GM12878 (cell line): ENCODE data around the gene KCNJ3. TPM values are rescaled to one million over a fixed set of nuclear protein-coding genes. Genes with fewer than 3 reads are reported as not detected.
A peak's percentile ranks its signal among the peaks of the same experiment; 100 is the strongest.

Experiments
- ATAC-seq: fragments of 200-7000 bp; cut with Tn5 transposase; 3 replicates; pipeline ENCODE4 v1.9.1; 2020; ENCODE audit warnings: mild to moderate bottlenecking, moderate library complexity
- BruUV-seq: library from RNA; stranded (reverse); fragments of 400-500 nt; replicated peaks from 2 replicates; lab custom pipeline; 2021; lab: Mats Ljungman, UMichigan
- CTCF ChIA-PET: fragments of 300-600 bp; sonication (Branson Sonifier 250); formaldehyde crosslinking; extraction: SDS; loops from one replicate; lab custom pipeline; 2021; ENCODE audit warnings: inconsistent platforms; lab: Yijun Ruan, JAX
- POLR2A ChIA-PET: fragments of 350-600 bp; formaldehyde crosslinking; extraction: SDS; loops from one replicate; lab custom pipeline; 2021; ENCODE audit warnings: inconsistent platforms; lab: Charles Lee
- RAD21 ChIA-PET: fragments of 300-600 bp; sonication (Branson Sonifier 250); formaldehyde crosslinking; loops from one replicate; lab custom pipeline; 2023; ENCODE audit warnings: antibody characterized with exemption; ENCODE audit not compliant: unreplicated experiment; lab: Charles Lee
- SMC1A ChIA-PET: fragments of 300-600 bp; sonication (Branson Sonifier 250); formaldehyde crosslinking; loops from one replicate; lab custom pipeline; 2023; ENCODE audit not compliant: unreplicated experiment, uncharacterized antibody; lab: Charles Lee
- DNase-seq: peaks from one replicate; pipeline ENCODE4 v3.0.0-alpha.2; 2011; ENCODE audit warnings: low read depth, low spot score
- FAIRE-seq: peaks from 3 replicates; lab custom pipeline; 2011; peaks lifted over from hg19 to GRCh38; lab: Jason Lieb, UNC
- H2AFZ ChIP-seq: 2 replicates; pipeline ENCODE4 v1.6.0; 2011; ENCODE audit warnings: low read depth, low read length, control low read depth; ENCODE audit not compliant: control insufficient read depth
- H3K27ac ChIP-seq: 2 replicates; pipeline ENCODE4 v1.5.1; 2011; ENCODE audit warnings: control low read depth; ENCODE audit not compliant: control insufficient read depth, insufficient read depth
- H3K27me3 ChIP-seq, 2 experiments: replicated peaks in 1 of 2; 2 replicates each; pipeline versions ENCODE4 v1.6.0 to v1.6.1; 2011; ENCODE audit warnings: low read length in 1 of 2; ENCODE audit not compliant: control insufficient read depth in 2 of 2, insufficient read depth in 2 of 2
- H3K36me3 ChIP-seq, 2 experiments: 2 replicates each; pipeline ENCODE4 v1.5.1; 2011; ENCODE audit warnings: low read length in 1 of 2; ENCODE audit not compliant: control insufficient read depth in 2 of 2, insufficient read depth in 2 of 2
- H3K4me1 ChIP-seq: 2 replicates; pipeline ENCODE4 v1.6.1; 2011; ENCODE audit warnings: mild to moderate bottlenecking, low read length, moderate library complexity, mixed read lengths; ENCODE audit not compliant: control insufficient read depth, insufficient read depth
- H3K4me2 ChIP-seq: 2 replicates; pipeline ENCODE4 v1.6.0; 2011; ENCODE audit warnings: control low read depth; ENCODE audit not compliant: control insufficient read depth, insufficient read depth
- H3K4me3 ChIP-seq: fragments of 200-600 bp; sonication (generic); 2 replicates; pipeline ENCODE4 v1.5.1; 2016
- H3K79me2 ChIP-seq: 2 replicates; pipeline ENCODE4 v1.6.0; 2011; ENCODE audit warnings: low read length; ENCODE audit not compliant: control insufficient read depth, insufficient read depth
- H3K9ac ChIP-seq: 2 replicates; pipeline ENCODE4 v1.8.0; 2011; ENCODE audit warnings: low read length, control low read depth, mixed read lengths; ENCODE audit not compliant: control insufficient read depth, insufficient read depth
- H3K9me3 ChIP-seq: replicated peaks from 3 replicates; pipeline ENCODE4 v1.5.1; 2011; ENCODE audit warnings: mild to moderate bottlenecking, low read length; ENCODE audit not compliant: control insufficient read depth, insufficient read depth
- H4K20me1 ChIP-seq: 2 replicates; pipeline ENCODE4 v1.6.0; 2011; ENCODE audit not compliant: control insufficient read depth, insufficient read depth
- ATF7 ChIP-seq: fragments of 450-650 bp; IDR thresholded peaks from 2 replicates; pipeline ENCODE4 v1.6.1; 2016; ENCODE audit warnings: low read depth, mild to moderate bottlenecking
- CEBPB ChIP-seq, 2 experiments: fragments of 150-350 bp in 1 of 2; IDR thresholded peaks; 2 replicates each; pipeline ENCODE4 v1.6.1; 2012 to 2014; ENCODE audit warnings: low read depth in 2 of 2, low read length in 2 of 2, borderline replicate concordance in 1 of 2, inconsistent platforms in 1 of 2
- ETV6 ChIP-seq, 2 experiments: fragments of 450-650 bp in 1 of 2; IDR thresholded peaks in 1 of 2; conservative IDR thresholded peaks in 1 of 2; 2 replicates each; pipeline ENCODE4 v1.6.1; 2014; ENCODE audit warnings: antibody characterized with exemption in 1 of 2, borderline replicate concordance in 1 of 2, low read depth in 1 of 2, mild to moderate bottlenecking in 1 of 2, moderate library complexity in 1 of 2
- FOS ChIP-seq: IDR thresholded peaks from 3 replicates; pipeline ENCODE4 v1.6.1; 2011; ENCODE audit warnings: borderline replicate concordance; ENCODE audit not compliant: insufficient read length; ENCODE audit errors: extremely low read depth
- JUNB ChIP-seq: IDR thresholded peaks from 2 replicates; pipeline ENCODE4 v1.6.1; 2016; ENCODE audit warnings: antibody characterized with exemption, mild to moderate bottlenecking
- MEF2B ChIP-seq: fragments of 450-650 bp; IDR thresholded peaks from 2 replicates; pipeline ENCODE4 v1.6.1; 2018; ENCODE audit warnings: mild to moderate bottlenecking, moderate library complexity; ENCODE audit not compliant: partially characterized antibody, poor library complexity, severe bottlenecking
- RAD21 ChIP-seq: IDR thresholded peaks from 2 replicates; pipeline ENCODE4 v1.6.1; 2011; ENCODE audit warnings: mild to moderate bottlenecking, low read depth, low read length, moderate library complexity; ENCODE audit not compliant: insufficient read depth
- SUPT20H ChIP-seq: IDR thresholded peaks from 2 replicates; pipeline ENCODE4 v1.6.1; 2011; ENCODE audit warnings: low read depth, mild to moderate bottlenecking, low read length, moderate library complexity, borderline replicate concordance; ENCODE audit not compliant: control insufficient read depth
- YY1 ChIP-seq: IDR thresholded peaks from 2 replicates; pipeline ENCODE4 v1.6.1; 2011; ENCODE audit warnings: low read depth, mild to moderate bottlenecking, low read length
- ZBTB40 ChIP-seq: fragments of 450-650 bp; IDR thresholded peaks from 2 replicates; pipeline ENCODE4 v1.6.1; 2016; ENCODE audit warnings: mild to moderate bottlenecking, moderate library complexity, borderline replicate concordance
- WGBS: methylation state at CpG from one replicate; pipeline ENCODE4 v1.1.6; 2016; ENCODE audit warnings: low lambda C conversion rate; ENCODE audit not compliant: insufficient replicate concordance, insufficient coverage; ENCODE audit errors: missing lambda C conversion rate; 5-methylcytosine and 5-hydroxymethylcytosine counted together
- in situ Hi-C: fragments of 300-500 bp; cut with MboI; formaldehyde crosslinking; loops from 9 replicates; pipeline ENCODE4 v1.14.3; 2018; ENCODE audit warnings: mixed read lengths
- intact Hi-C: fragments of 100-400 bp; cut with micrococcal nuclease; formaldehyde crosslinking; loops from one replicate; pipeline ENCODE4 v1.14.2; 2022; ENCODE audit not compliant: unreplicated experiment
- polyA plus RNA-seq, 11 experiments: library from polyadenylated mRNA; depleted of rRNA in 4 of 11; unstranded in 6 of 11; stranded (reverse) in 5 of 11; fragments of >200 nt; fragmentation: Nextera tagmentation in 4 of 11; fragmentation: Illumina TruSeq in 1 of 11; extraction: Ambion mirVana in 4 of 11; extraction: Trizol in 1 of 11; gene quantifications; 1 replicate in 1 of 11; 2 replicates in 10 of 11; pipeline versions ENCODE4 v1.2.1 to v1.2.3, GENCODE V29; 2011 to 2016; ENCODE audit warnings: inconsistent platforms in 2 of 11, missing spikeins in 2 of 11, low read depth in 1 of 11
- total RNA-seq, 4 experiments: library from RNA; depleted of rRNA in 3 of 4; stranded (reverse); fragments of >200 nt in 3 of 4; fragmentation: Illumina TruSeq in 1 of 4; extraction: Trizol in 1 of 4; gene quantifications; 2 replicates each; pipeline versions ENCODE4 v1.2.1 to v1.2.3, GENCODE V29; 2013 to 2021
- TF ChIP-seq, protein P1 (sequence below): fragments of 450-650 bp; IDR thresholded peaks from 2 replicates; pipeline ENCODE4 v1.6.1; 2018; ENCODE audit warnings: mild to moderate bottlenecking, low read depth, moderate library complexity; ENCODE audit not compliant: partially characterized antibody

Gene KCNJ3
- total and polyA plus RNA-seq, 10 of the 15 experiments (the other 5 are each of a cell fraction or from before 2014, with no cell fraction given), result 0.01 to 1.1 (median 0.04) TPM; not detected in 6

DNA sequence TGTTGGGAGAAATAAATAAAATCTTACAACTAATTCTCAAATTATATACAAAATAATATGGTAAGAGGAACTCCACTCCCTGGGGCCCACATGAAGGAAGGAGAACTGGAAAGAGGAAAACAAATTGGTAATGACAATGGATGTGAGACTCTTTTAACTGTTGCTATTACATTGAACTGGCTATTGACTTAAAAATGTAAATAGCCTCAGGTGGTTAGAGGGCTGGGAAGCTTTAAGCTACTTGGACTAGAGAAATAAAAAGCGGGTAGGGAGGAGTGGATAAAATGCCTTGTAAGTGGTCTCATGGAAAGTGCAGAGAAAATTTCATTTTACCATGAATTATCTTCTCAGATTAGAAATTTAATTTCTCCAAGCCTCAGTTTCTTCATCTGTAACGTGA, 64.1 kb downstream of the KCNJ3 start (continued):
- no peak for TF ChIP-seq ZBTB40
- TF ChIP-seq SUPT20H, result no peak
- no peak for TF ChIP-seq ETV6 (conservative IDR thresholded peaks at IDR 0.05 in 1 of 2, IDR thresholded peaks at IDR 0.05 in 1 of 2; ENCODE audit: borderline replicate concordance in 1 of 2, low read depth in 1 of 2)
- no peak for TF ChIP-seq YY1
- no peak for TF ChIP-seq ATF7

DNA sequence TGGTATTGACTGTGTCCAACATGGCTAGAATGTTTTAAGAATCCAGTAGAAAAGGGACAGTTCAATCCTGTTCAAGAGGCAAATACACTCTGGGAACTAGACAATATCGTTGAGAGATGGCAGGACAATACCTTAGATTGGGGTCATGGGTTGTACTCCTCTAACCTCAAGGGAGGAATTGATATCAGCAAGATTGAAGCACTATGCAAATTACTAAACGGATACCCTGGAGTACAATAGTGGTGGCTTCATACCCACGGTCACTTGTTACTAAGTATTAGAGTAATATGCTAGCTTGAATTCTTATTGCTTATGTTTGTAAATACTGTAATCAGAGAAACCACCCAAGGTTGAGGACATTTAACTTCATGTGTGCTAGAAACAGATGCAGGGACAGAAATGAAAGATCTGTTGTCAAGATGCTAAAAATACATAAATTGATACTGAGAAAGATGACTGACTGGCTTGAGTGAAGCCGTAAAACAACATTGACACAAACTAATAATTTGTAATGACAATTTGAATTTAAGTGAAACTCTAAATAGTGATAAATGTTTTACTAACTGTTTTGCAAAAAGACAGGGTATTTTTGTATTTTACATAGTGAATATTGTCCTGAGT, 73.3 kb downstream of the KCNJ3 start:
- ATAC-seq (peak; percentile 21; the same call in 2 of the 3 replicates), DNase-seq (no peak), FAIRE-seq (no peak)
- Histone ChIP-seq H3K4me1 (no peaks in the 10 kb centered on the region), H3K4me3 (no peak overlapping the region), H3K79me2 (no peaks in the 10 kb centered on the region), H3K36me3 (no peaks in the 10 kb centered on the region), H3K27ac (no peak overlapping the region), H2AFZ (no peak overlapping the region), H3K9ac (no peak overlapping the region), H3K9me3 (no peaks in the 10 kb centered on the region), H3K27me3 (no peaks in the 10 kb centered on the region), H4K20me1 (no peaks in the 10 kb centered on the region), H3K4me2 (no peak overlapping the region)
- POLR2A ChIA-PET, result no interaction called here
- 32% methylated on average over 4 of the region's 4 CpGs for WGBS
- TF ChIP-seq MEF2B (no peak), FOS (no peak), CEBPB (IDR thresholded peaks at IDR 0.05; ENCODE audit: borderline replicate concordance in 1 of 2, low read depth in 2 of 2, low read length in 2 of 2) (no peak), JUNB (no peak), RAD21 (no peak)
- TF ChIP-seq, protein P1, sequence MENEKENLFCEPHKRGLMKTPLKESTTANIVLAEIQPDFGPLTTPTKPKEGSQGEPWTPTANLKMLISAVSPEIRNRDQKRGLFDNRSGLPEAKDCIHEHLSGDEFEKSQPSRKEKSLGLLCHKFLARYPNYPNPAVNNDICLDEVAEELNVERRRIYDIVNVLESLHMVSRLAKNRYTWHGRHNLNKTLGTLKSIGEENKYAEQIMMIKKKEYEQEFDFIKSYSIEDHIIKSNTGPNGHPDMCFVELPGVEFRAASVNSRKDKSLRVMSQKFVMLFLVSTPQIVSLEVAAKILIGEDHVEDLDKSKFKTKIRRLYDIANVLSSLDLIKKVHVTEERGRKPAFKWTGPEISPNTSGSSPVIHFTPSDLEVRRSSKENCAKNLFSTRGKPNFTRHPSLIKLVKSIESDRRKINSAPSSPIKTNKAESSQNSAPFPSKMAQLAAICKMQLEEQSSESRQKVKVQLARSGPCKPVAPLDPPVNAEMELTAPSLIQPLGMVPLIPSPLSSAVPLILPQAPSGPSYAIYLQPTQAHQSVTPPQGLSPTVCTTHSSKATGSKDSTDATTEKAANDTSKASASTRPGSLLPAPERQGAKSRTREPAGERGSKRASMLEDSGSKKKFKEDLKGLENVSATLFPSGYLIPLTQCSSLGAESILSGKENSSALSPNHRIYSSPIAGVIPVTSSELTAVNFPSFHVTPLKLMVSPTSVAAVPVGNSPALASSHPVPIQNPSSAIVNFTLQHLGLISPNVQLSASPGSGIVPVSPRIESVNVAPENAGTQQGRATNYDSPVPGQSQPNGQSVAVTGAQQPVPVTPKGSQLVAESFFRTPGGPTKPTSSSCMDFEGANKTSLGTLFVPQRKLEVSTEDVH, result no peak
- intact Hi-C loops (no loop called here), in situ Hi-C loops (no loop called here)
- CTCF ChIA-PET, result no interaction called here
- no TSS peak for BruUV-seq
- SMC1A ChIA-PET, result interaction anchor here (1.0 to 1.1 kb wide), 2 partner anchors 10 to 51 kb away, joined by 3 read pairs; no protein-coding TSS in a partner anchor
- RAD21 ChIA-PET, result no interaction called here
